IMR-90 (cell line): ENCODE results near the gene PTPN23.

Experiments
- BHLHE40 ChIP-seq: fragments of 150-350 bp; IDR thresholded peaks from 2 replicates; pipeline ENCODE4 v1.6.1; 2016; ENCODE audit warnings: mild to moderate bottlenecking, low read depth, low read length
- CEBPB ChIP-seq: IDR thresholded peaks from 2 replicates; pipeline ENCODE4 v1.6.1; 2012; ENCODE audit warnings: low read depth, low read length, improper control_type of control experiment
- CHD1 ChIP-seq: IDR thresholded peaks from 2 replicates; pipeline ENCODE4 v1.6.1; 2012; ENCODE audit warnings: low read depth, low read length, improper control_type of control experiment
- CTCF ChIP-seq: conservative IDR thresholded peaks from 2 replicates; pipeline ENCODE4 v1.5.1; 2012; ENCODE audit warnings: mild to moderate bottlenecking, low read depth, low read length, improper control_type of control experiment
- FOS ChIP-seq: fragments of 150-350 bp; IDR thresholded peaks from 2 replicates; pipeline ENCODE4 v1.6.1; 2016; ENCODE audit warnings: low read depth, low read length
- MAFK ChIP-seq: IDR thresholded peaks from 2 replicates; pipeline ENCODE4 v1.6.1; 2012; ENCODE audit warnings: low read depth, low read length, improper control_type of control experiment
- MAZ ChIP-seq: IDR thresholded peaks from 2 replicates; pipeline ENCODE4 v1.6.1; 2012; ENCODE audit warnings: low read depth, mild to moderate bottlenecking, low read length, improper control_type of control experiment, moderate library complexity, borderline replicate concordance
- MXI1 ChIP-seq: IDR thresholded peaks from 2 replicates; pipeline ENCODE4 v1.6.1; 2012; ENCODE audit warnings: low read depth, mild to moderate bottlenecking, low read length, moderate library complexity, borderline replicate concordance
- POLR2A ChIP-seq: IDR thresholded peaks from 2 replicates; pipeline ENCODE4 v1.6.1; 2012; ENCODE audit warnings: mild to moderate bottlenecking, low read depth, low read length
- RAD21 ChIP-seq: IDR thresholded peaks from 2 replicates; pipeline ENCODE4 v1.6.1; 2012; ENCODE audit warnings: low read length, improper control_type of control experiment
- RFX5 ChIP-seq: IDR thresholded peaks from 2 replicates; pipeline ENCODE4 v1.8.0; 2012; ENCODE audit warnings: low read depth, mild to moderate bottlenecking, low read length, moderate library complexity
- SMC3 ChIP-seq: fragments of 150-350 bp; IDR thresholded peaks from 2 replicates; pipeline ENCODE4 v1.6.1; 2016; ENCODE audit warnings: low read depth, mild to moderate bottlenecking, antibody characterized with exemption, low read length, moderate library complexity
- USF2 ChIP-seq: fragments of 150-350 bp; IDR thresholded peaks from 2 replicates; pipeline ENCODE4 v1.6.1; 2017; ENCODE audit warnings: mild to moderate bottlenecking, antibody characterized with exemption, low read length, low read depth

GRCh38 chr3:47394140-47394870 is 13.5 kb downstream of the PTPN23 start:
- TF ChIP-seq POLR2A (no peak), CTCF (0 out of 2 replicates have a peak, but pooled peaks have one; percentile 17), CHD1 (no peak), RAD21 (no peak), USF2 (no peak), CEBPB (no peak), RFX5 (no peak), MXI1 (no peak), SMC3 (no peak), BHLHE40 (no peak), MAFK (no peak), FOS (0 out of 2 replicates have a peak, but pooled peaks have one; percentile 4), MAZ (no peak)
